GM12864 (cell line): ENCODE results near the gene PAM16.

Experiments used
- DNase-seq: peaks from one replicate; pipeline ENCODE4 v3.0.0-alpha.2; 2011; ENCODE audit warnings: low read depth
- H3K4me3 ChIP-seq: 2 replicates; pipeline ENCODE4 v1.5.1; 2011; ENCODE audit warnings: mild to moderate bottlenecking, low read depth, low read length, control low read depth
- CTCF ChIP-seq: IDR thresholded peaks from 2 replicates; pipeline ENCODE4 v1.5.1; 2011; ENCODE audit warnings: low read depth, mild to moderate bottlenecking, moderate library complexity, low read length, control low read depth, inconsistent platforms; ENCODE audit errors: missing control alignments

Gene PAM16

GRCh38 chr16:4342866-4343744, 8.0 kb downstream of the PAM16 start:
- no peak for DNase-seq
- no peak for TF ChIP-seq CTCF
- no peak overlapping the region for H3K4me3 ChIP-seq

GRCh38 chr16:4341250-4341649, 9.9 kb downstream of the PAM16 start:
- H3K4me3 ChIP-seq = no peak overlapping the region
- no peak for TF ChIP-seq CTCF
- DNase-seq = no peak

- no peak for TF ChIP-seq CTCF
- no peak for DNase-seq
- H3K4me3 ChIP-seq = no peak overlapping the region
Observed at GRCh38 chr16:4340443-4340842, 10.7 kb downstream of the PAM16 start.

- no peak for DNase-seq
- H3K4me3 ChIP-seq = no peak overlapping the region
- TF ChIP-seq CTCF = no peak
Observed at GRCh38 chr16:4339909-4340308, 11.2 kb downstream of the PAM16 start.

GRCh38 chr16:4339455-4339854, 11.7 kb downstream of the PAM16 start:
- H3K4me3 ChIP-seq = no peak overlapping the region
- no peak for DNase-seq
- no peak for TF ChIP-seq CTCF

GRCh38 chr16:4338712-4339299, 12.3 kb downstream of the PAM16 start:
- H3K4me3 ChIP-seq = no peak overlapping the region
- DNase-seq = no peak
- TF ChIP-seq CTCF = no peak
